ENCODE measurements around the gene BRICD5. TPM values are rescaled to one million over a fixed set of nuclear protein-coding genes. Genes with fewer than 3 reads are reported as not detected.

The BRICD5 gene
- total and polyA plus RNA-seq, 2 of the 13 experiments (the other 11 are each of a cell fraction or from before 2014, with no cell fraction given) = 1.6 to 5.8 TPM

GRCh38 chr16:2212362-2213324, 2.0 kb upstream of the BRICD5 start (continued):
- no peak for TF ChIP-seq ZNF407 (CRISPR knock-in tag; IDR thresholded peaks at IDR 0.05; ENCODE audit: not compliant biosample characterization)
- TF ChIP-seq AFF4 (CRISPR knock-in tag; IDR thresholded peaks at IDR 0.05) = no peak
- TF ChIP-seq ZNF468 (CRISPR knock-in tag; IDR thresholded peaks at IDR 0.05) = no peak
- no peak for TF ChIP-seq ZBTB42 (CRISPR knock-in tag; IDR thresholded peaks at IDR 0.05)
- no peak for TF ChIP-seq ISL2 (CRISPR knock-in tag; IDR thresholded peaks at IDR 0.05)
